Right forelimb (tissue), 1 donor: Measurements from ENCODE around the gene NUDT3.
"Not testable (repeated sequence)": the region's sequence is repeated elsewhere in the genome, so short reads cannot be mapped to it uniquely, and the experiment has no call there.

ENCODE experiments used
- DNase-seq: peaks from one replicate; pipeline ENCODE4 v3.0.0-alpha.2; 2018

The NUDT3 gene

GRCh38 chr6:34365781-34366638 is 26.5 kb downstream of the NUDT3 start:
- not testable (repeated sequence) for DNase-seq

- DNase-seq = not testable (repeated sequence)
Observed at GRCh38 chr6:34363681-34364075, 28.8 kb downstream of the NUDT3 start.

GRCh38 chr6:34362909-34363680 is 29.4 kb downstream of the NUDT3 start:
- no peak for DNase-seq

GRCh38 chr6:34362176-34362575 is 30.3 kb downstream of the NUDT3 start:
- no peak for DNase-seq

GRCh38 chr6:34360556-34360955 is 31.9 kb downstream of the NUDT3 start:
- no peak for DNase-seq

- no peak for DNase-seq
Observed at GRCh38 chr6:34359418-34360158, 32.9 kb downstream of the NUDT3 start.

- peak; percentile 54 for DNase-seq
Observed at GRCh38 chr6:34358389-34358905, 34.0 kb downstream of the NUDT3 start.

GRCh38 chr6:34357937-34358336 is 34.5 kb downstream of the NUDT3 start:
- DNase-seq = no peak

- DNase-seq = no peak
Observed at GRCh38 chr6:34355889-34356288, 36.6 kb downstream of the NUDT3 start.

GRCh38 chr6:34354230-34354629 is 38.2 kb downstream of the NUDT3 start:
- DNase-seq = not testable (repeated sequence)

- DNase-seq = not testable (repeated sequence)
Observed at GRCh38 chr6:34353530-34353929, 38.9 kb downstream of the NUDT3 start.

GRCh38 chr6:34352305-34352937 is 40.0 kb downstream of the NUDT3 start:
- no peak for DNase-seq

GRCh38 chr6:34350934-34351217 is 41.6 kb downstream of the NUDT3 start:
- DNase-seq = no peak

GRCh38 chr6:34350137-34350933 is 42.1 kb downstream of the NUDT3 start:
- no peak for DNase-seq

GRCh38 chr6:34349211-34349610 is 43.3 kb downstream of the NUDT3 start:
- DNase-seq = no peak

GRCh38 chr6:34347303-34347702 is 45.2 kb downstream of the NUDT3 start:
- DNase-seq = no peak

GRCh38 chr6:34346175-34347119 is 46.0 kb downstream of the NUDT3 start:
- DNase-seq = no peak

GRCh38 chr6:34343806-34344205 is 48.7 kb downstream of the NUDT3 start:
- no peak for DNase-seq

GRCh38 chr6:34342247-34342646 is 50.2 kb downstream of the NUDT3 start:
- no peak for DNase-seq

GRCh38 chr6:34341481-34341971 is 50.9 kb downstream of the NUDT3 start:
- DNase-seq = no peak
